Measurements from ENCODE around the gene MOB3C.

DNA sequence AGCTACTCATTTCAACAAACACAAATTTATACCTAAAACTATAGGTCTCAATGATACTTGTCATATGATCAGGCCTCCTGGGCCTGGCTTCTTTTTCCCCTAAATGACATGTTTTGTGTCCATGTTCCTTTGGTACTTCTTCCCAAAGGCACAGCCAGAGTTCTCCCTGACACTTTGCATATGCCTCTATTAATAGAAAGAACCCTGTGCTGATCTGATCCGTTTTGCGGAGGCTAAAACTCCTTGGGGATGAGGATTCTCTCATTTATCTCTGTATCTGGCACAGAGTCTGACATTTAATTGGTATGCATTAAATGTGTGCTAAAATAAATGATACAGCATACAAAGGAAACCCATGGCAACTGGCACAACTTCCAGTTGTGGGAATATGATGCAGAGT is 40.0 kb upstream of the MOB3C start:
- TF ChIP-seq POLR2A (IDR thresholded peaks at IDR 0.05; ENCODE audit: low read depth, low read length) (no peak), TAF1 (IDR thresholded peaks at IDR 0.05; ENCODE audit: borderline replicate concordance, low read depth, low read length) (no peak)
